ENCODE measurements around the gene HES5. TPM values are rescaled to one million over a fixed set of nuclear protein-coding genes. Genes with fewer than 3 reads are reported as not detected.

Gene HES5
- polyA plus RNA-seq, 1 of the 3 experiments (the other 2 are of a cell fraction) = 0.03 TPM

- H3K27me3 ChIP-seq (ENCODE audit: insufficient read depth) = no peaks in the 10 kb centered on the region
- POLR2A ChIA-PET = interaction anchor here (0.8 to 1.8 kb wide), 7 partner anchors 13 to 87 kb away, joined by 3 to 8 read pairs (median 5); no protein-coding TSS in a partner anchor
Observed at GRCh38 chr1:2546515-2547209, 16.6 kb upstream of the HES5 start.

More at GRCh38 chr1:2546515-2547209, 16.6 kb upstream of the HES5 start:
- peak overlapping the region in 1 of 2 experiments; percentile 82; a peak in 2 of 4 replicates for H3K27ac ChIP-seq (ENCODE audit: low read depth in 2 of 2, low read length in 1 of 2)
- H3K9ac ChIP-seq = peak overlapping the region; percentile 65; the same call in 1 of the 2 replicates
- TF ChIP-seq GABPA (IDR thresholded peaks at IDR 0.05; ENCODE audit: low read depth) = 0 out of 2 replicates have a peak, but pooled peaks have one; percentile 21
- 0 out of 2 replicates have a peak, but pooled peaks have one; percentile 11 for TF ChIP-seq CTCF (IDR thresholded peaks at IDR 0.05)
- 0 out of 2 replicates have a peak, but pooled peaks have one; percentile 21 for TF ChIP-seq RCOR1 (IDR thresholded peaks at IDR 0.05; ENCODE audit: low read length)
- no peak for TF ChIP-seq USF1 (IDR thresholded peaks at IDR 0.05; ENCODE audit: borderline replicate concordance, low read depth)
- TF ChIP-seq RXRA (IDR thresholded peaks at IDR 0.05; ENCODE audit: borderline replicate concordance, low read depth) = no peak
- TF ChIP-seq, protein P1, sequence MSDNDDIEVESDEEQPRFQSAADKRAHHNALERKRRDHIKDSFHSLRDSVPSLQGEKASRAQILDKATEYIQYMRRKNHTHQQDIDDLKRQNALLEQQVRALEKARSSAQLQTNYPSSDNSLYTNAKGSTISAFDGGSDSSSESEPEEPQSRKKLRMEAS (IDR thresholded peaks at IDR 0.05; ENCODE audit: low read depth) = 0 out of 2 replicates have a peak, but pooled peaks have one; percentile 6
- no peaks in the 10 kb centered on the region for H3K9me3 ChIP-seq
- peaks cover 0 to 56% of the 10 kb centered on the region in 2 experiments; a peak in 1 of 4 replicates for H3K4me1 ChIP-seq (ENCODE audit: control insufficient read depth in 1 of 2, insufficient read depth in 2 of 2, low read depth in 1 of 2, low read length in 1 of 2)
- peak overlapping the region; percentile 51; the same call in 1 of the 2 replicates for H2AFZ ChIP-seq (ENCODE audit: low read depth)
- 3% methylated on average over 14 of the region's 52 CpGs for WGBS (ENCODE audit: low lambda C conversion rate)
- DNase-seq = peak; percentile 92
- no peaks in the 10 kb centered on the region for H3K9me2 ChIP-seq
- no peaks in the 10 kb centered on the region for H3K36me3 ChIP-seq (replicated peaks in 1 of 2; ENCODE audit: control insufficient read depth in 1 of 2, insufficient read depth in 2 of 2, low read length in 1 of 2)
- no peaks in the 10 kb centered on the region for H4K20me1 ChIP-seq (ENCODE audit: insufficient read depth)
- H3K4me2 ChIP-seq = peak overlapping the region; percentile 88
- no peaks in the 10 kb centered on the region for H3F3A ChIP-seq (replicated peaks; ENCODE audit: insufficient read depth)
- CTCF ChIA-PET = interaction anchor here (0.6 to 5.1 kb wide), 35 partner anchors 9 to 352 kb away, joined by 3 to 53 read pairs (median 7); partner anchors contain the start of genes FAAP20, HES5, PANK4 and PEX10
- no peaks in the 10 kb centered on the region for H3K79me2 ChIP-seq (ENCODE audit: insufficient read depth)
- peak overlapping the region; percentile 59 for H3K4me3 ChIP-seq (ENCODE audit: low read depth in 2 of 2, low read length in 1 of 2)

Measured in SK-N-SH (cell line).